ENCODE data around the gene SLAMF8.

Gene SLAMF8

DNA sequence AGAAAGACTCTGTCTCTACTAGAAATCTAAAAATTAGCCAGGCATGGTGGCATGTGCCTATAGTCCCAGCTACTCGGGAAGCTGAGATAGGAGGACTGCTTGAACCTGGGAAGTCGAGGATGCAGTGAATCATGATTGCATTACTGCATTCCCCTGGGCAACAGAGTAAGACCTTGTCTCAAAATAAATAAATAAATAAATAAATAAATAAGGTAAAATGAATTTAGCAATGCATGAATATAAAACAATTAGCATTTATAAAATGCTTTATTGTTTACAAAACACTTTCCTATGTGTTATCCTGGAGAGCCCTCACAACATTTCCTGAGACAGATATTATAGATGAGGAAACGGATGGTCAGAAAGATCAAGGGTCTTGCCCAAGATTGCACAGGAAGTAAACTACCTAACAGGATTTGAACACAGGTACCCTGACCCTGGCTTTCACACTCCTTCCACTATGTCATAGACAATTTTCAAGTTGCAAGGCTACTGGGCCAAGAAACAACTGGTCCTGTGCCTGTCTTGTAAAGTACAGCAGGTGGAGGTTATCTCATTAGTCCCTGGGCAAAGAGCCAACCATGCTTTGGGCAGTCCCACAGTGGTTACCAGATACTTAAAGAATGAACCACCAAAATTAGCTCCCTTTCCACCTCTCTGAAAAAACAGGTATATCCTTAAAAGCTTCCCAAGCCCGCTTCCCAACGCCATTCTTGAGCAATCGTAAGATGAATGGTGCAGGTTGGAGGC, 51.2 kb downstream of the SLAMF8 start:
- no peak for DNase-seq

DNA sequence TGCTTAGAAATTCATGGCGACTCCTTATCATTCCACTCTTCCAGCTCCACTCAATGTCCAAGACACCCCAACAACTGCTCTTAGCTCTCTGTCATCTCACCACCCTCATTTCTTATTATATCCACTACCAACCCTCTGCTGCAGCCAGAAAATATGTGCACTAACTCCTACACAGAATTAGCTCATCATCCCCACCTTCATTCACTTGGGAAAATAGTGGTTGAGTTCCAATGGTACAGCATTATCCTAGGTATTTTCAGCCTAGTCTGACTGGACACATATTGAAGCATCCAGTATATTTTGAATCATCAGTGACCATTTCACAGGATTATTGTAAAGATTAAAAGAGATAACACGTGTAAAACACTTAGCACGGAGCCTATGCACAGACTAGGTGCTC, 52.5 kb downstream of the SLAMF8 start:
- DNase-seq, result no peak

DNA sequence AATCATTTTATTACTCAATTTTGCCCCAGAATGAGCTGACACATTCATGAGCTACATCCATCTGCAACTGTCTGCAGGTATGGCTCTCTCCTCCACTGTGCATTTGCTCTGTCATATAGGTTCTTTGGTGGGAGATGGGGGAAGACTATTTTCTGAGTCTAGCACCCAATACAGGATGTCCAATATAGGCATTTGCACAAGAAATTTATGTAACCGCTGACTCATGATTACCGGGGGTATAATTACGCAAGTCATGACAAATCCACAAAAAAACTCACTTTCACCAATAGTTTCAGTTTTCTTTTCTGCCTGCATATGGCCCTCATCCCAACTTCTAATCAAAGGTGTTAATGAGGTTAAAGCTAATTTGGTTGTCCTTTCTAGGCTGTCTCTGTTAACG, 53.3 kb downstream of the SLAMF8 start:
- no peak for DNase-seq

DNA sequence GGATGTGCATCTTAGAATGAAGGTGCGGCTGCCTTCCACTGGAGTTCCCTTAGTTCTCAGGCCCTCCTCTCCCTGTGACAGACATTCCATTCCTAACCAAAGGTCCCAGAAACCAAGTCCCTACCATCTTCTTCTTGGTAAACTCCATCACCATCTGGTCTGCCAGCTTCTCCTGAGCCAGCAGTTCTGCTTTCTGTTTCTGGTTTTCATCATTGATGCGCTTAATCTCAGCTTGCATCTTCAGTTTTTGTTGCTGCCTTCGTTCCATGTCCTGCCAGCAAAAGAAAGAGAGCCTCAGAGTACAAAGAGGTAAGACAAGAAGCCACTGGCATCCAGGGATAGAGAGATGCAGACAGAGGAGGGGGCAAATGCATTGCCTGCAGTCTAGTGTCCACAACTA, 53.8 kb downstream of the SLAMF8 start:
- no peak for DNase-seq

DNA sequence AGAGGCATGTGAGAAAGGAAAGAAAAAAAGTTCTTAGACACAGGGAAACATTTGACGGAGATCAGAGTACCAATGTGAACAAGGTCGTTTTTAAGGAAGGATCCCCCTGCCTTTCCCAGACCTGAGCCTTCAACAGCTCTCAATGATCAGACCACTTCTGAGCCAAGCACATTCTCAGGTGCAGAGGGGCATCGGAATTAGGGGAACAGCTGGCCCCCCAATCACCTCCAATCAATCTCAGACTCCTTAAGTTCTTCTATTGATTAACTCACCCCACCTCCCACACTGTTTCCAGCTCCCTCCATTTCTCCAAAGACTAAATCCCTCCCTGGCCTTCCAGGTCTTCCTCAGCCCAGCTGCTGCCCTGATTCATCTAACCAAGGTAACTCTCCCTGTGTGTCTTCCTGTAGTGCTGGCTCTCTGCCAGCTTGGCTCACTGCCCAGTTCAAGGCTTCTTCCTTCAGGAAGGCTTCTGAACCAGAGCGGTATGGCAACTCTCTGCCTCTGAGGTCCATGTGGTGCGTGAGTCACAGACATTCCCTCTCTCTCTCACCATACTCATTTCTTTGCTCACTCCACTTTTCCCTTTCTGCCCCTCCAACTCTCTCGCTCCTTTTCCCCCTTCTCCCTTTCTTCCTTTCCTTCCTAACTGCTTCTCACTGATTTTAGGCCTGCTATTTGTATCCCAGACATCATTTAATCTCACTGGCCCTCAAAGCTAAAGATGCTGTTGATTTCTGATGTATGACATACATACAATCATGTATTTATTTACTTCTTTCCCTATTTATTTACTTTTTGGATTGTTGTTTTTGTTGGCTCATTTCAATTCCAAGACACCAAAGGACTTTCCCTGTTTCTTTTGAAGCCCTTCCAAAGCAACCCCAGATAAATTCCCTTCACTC, 55.2 kb downstream of the SLAMF8 start:
- DNase-seq, result peak; percentile 44

DNA sequence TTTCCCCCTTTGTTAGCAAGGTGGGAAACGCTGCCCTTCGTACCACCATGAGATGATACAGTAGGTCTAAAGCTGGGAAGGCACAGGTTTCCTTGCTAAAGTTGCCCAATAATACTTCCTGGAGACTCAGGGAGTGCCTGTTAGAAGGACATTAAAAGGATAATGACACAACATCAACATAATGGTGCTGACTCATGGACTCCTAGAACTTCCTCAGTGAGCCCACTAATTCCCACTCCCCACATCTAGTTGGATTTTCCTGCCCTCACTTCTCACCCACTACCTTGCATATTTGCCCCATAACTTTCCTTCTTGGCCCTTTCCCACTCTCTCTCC, 55.8 kb downstream of the SLAMF8 start:
- DNase-seq, result no peak

DNA sequence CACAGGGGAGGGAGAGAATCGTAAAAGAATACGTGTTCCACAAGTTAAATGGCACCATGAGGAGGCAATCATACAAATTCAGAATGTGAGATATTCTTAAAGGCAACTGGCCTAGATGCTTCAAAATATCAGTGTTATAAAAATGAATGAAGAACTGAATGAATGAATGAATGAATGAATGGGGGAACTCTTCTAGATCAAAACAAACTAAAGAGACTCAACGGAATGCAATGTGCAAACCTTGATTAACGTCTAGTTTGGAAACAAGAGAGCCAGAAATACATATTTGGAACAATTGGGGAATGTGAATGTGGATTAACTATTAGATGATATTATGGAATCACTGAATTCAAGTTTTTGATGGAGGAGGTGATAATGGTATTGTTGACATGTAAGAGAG, 56.5 kb downstream of the SLAMF8 start:
- DNase-seq, result no peak

DNA sequence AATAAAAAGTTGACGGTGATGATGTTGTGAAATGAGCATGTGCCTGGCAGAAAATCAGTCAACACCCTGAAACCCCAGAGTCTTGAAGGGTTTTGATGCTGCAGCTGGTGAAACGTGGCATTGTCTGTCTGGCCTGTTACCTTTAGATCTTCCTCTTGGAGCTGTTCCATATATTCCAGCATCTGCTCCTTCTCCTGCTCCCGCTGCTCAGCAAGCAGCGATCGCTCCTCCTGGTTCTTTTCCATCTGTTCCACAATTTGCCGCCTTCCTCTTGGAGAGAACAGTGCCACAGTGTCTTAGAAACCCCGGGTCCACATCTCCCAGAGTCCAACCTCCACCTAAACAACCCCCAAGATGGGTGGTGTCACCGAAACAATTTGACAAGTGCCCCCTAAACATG, 57.6 kb downstream of the SLAMF8 start:
- no peak for DNase-seq

Data from CD4-positive, alpha-beta T cell treated with Interleukin-17A for 1 hour (primary cell).